ENCODE data around the gene TRIOBP. TPM values are rescaled to one million over a fixed set of nuclear protein-coding genes. Genes with fewer than 3 reads are reported as not detected.

Gene TRIOBP
- total RNA-seq, 2 experiments from 2014 or later = 9.0 to 10.1 TPM

GRCh38 chr22:37686002-37686982 is 10.6 kb upstream of the TRIOBP start, which contains the start of gene NOL12:
NOL12 (plus strand) TSS chr22:37686343; CDS start chr22:37686393, 50 bp downstream.
- H3K27me3 ChIP-seq (ENCODE audit: control insufficient read depth in 1 of 2, insufficient read depth in 2 of 2, low read length in 2 of 2) = no peaks in the 10 kb centered on the region
- TF ChIP-seq CTCF (IDR thresholded peaks at IDR 0.05) = no peak
- intact Hi-C loops (cut with DNase I, micrococcal nuclease) = loop anchor here in 1 of 2 experiments (2.0 to 10.0 kb wide), 3 partner anchors 61 to 201 kb away; partner anchors contain the start of genes ANKRD54 and MFNG
- H3K4me3 Mint-ChIP-seq = peak within 1 kb of the TSS; percentile 90
- no peaks in the 10 kb centered on the region for H3K9me3 Mint-ChIP-seq
- H3K36me3 ChIP-seq (ENCODE audit: insufficient read depth, low read length) = peaks cover 29% of the 10 kb centered on the region
- ATAC-seq (ENCODE audit: poor library complexity) (peak; percentile 92), DNase-seq (peak; percentile 64 to 90 (median 72))
- peaks cover 27% of the 10 kb centered on the region for H3K4me1 Mint-ChIP-seq (ENCODE audit: low read depth)
- H3K4me1 ChIP-seq (ENCODE audit: insufficient read depth, low read length) = peaks cover 38% of the 10 kb centered on the region
- peak within 1 kb of the TSS; percentile 76 for H3K27ac Mint-ChIP-seq
- ChIA-PET POLR2A (interaction anchor here (0.6 to 3.4 kb wide), 15 partner anchors 8 to 267 kb away, joined by 3 to 37 read pairs (median 5); partner anchors contain the start of genes ANKRD54, GGA1, LGALS1 and PDXP), CTCF (interaction anchor here (2.1 to 12.8 kb wide), 2 partner anchors 45 to 79 kb away, joined by 6 to 171 read pairs; partner anchors contain the start of gene SH3BP1)
- no peaks in the 10 kb centered on the region for H3K9me3 ChIP-seq (ENCODE audit: control insufficient read depth in 1 of 2, insufficient read depth in 1 of 2, low read length in 2 of 2)
- peaks cover 34% of the 10 kb centered on the region for H3K36me3 Mint-ChIP-seq (ENCODE audit: low read depth)
- H3K27ac ChIP-seq (ENCODE audit: low read depth in 1 of 2, low read length in 2 of 2) = peak within 1 kb of the TSS; percentile 75 to 80
- H3K27me3 Mint-ChIP-seq = no peaks in the 10 kb centered on the region
- peak within 1 kb of the TSS; percentile 72 for H3K4me3 ChIP-seq (ENCODE audit: low read length)

GRCh38 chr22:37690407-37690806 is 6.4 kb upstream of the TRIOBP start:
- peaks cover 31% of the 10 kb centered on the region for H3K4me1 ChIP-seq (ENCODE audit: insufficient read depth, low read length)
- intact Hi-C loops (cut with DNase I, micrococcal nuclease) = no loop called here
- Mint-ChIP-seq H3K27ac (no peak overlapping the region), H3K4me1 (ENCODE audit: low read depth) (peaks cover 21% of the 10 kb centered on the region), H3K27me3 (no peaks in the 10 kb centered on the region), H3K9me3 (no peaks in the 10 kb centered on the region), H3K36me3 (ENCODE audit: low read depth) (peaks cover 58% of the 10 kb centered on the region), H3K4me3 (peak overlapping the region; percentile 25)
- ChIA-PET POLR2A (no interaction called here), CTCF (interaction anchor here (1.0 kb wide), 1 partner anchor 82 kb away, joined by 3 read pairs; the partner anchor contains the start of gene GGA1)
- no peaks in the 10 kb centered on the region for H3K9me3 ChIP-seq (ENCODE audit: control insufficient read depth in 1 of 2, insufficient read depth in 1 of 2, low read length in 2 of 2)
- H3K4me3 ChIP-seq (ENCODE audit: low read length) = no peak overlapping the region
- no peak for ATAC-seq (ENCODE audit: poor library complexity)
- no peak for TF ChIP-seq CTCF (IDR thresholded peaks at IDR 0.05)
- DNase-seq = no peak
- no peaks in the 10 kb centered on the region for H3K27me3 ChIP-seq (ENCODE audit: control insufficient read depth in 1 of 2, insufficient read depth in 2 of 2, low read length in 2 of 2)
- H3K27ac ChIP-seq (ENCODE audit: low read depth in 1 of 2, low read length in 2 of 2) = no peak overlapping the region
- H3K36me3 ChIP-seq (ENCODE audit: insufficient read depth, low read length) = peaks cover 54% of the 10 kb centered on the region

GRCh38 chr22:37690901-37691504 is 5.8 kb upstream of the TRIOBP start:
- no peak overlapping the region for H3K27ac ChIP-seq (ENCODE audit: low read depth in 1 of 2, low read length in 2 of 2)
- Mint-ChIP-seq H3K4me1 (ENCODE audit: low read depth) (peaks cover 23% of the 10 kb centered on the region), H3K9me3 (no peaks in the 10 kb centered on the region), H3K27ac (no peak overlapping the region), H3K36me3 (ENCODE audit: low read depth) (peaks cover 57% of the 10 kb centered on the region), H3K4me3 (peak overlapping the region; percentile 38), H3K27me3 (no peaks in the 10 kb centered on the region)
- peaks cover 54% of the 10 kb centered on the region for H3K36me3 ChIP-seq (ENCODE audit: insufficient read depth, low read length)
- no peak overlapping the region for H3K4me3 ChIP-seq (ENCODE audit: low read length)
- peaks cover 30% of the 10 kb centered on the region for H3K4me1 ChIP-seq (ENCODE audit: insufficient read depth, low read length)
- intact Hi-C loops (cut with DNase I, micrococcal nuclease) = no loop called here
- no peaks in the 10 kb centered on the region for H3K27me3 ChIP-seq (ENCODE audit: control insufficient read depth in 1 of 2, insufficient read depth in 2 of 2, low read length in 2 of 2)
- POLR2A ChIA-PET = no interaction called here
- no peak for ATAC-seq (ENCODE audit: poor library complexity)
- no peak for DNase-seq
- TF ChIP-seq CTCF (IDR thresholded peaks at IDR 0.05) = no peak
- CTCF ChIA-PET = no interaction called here
- no peaks in the 10 kb centered on the region for H3K9me3 ChIP-seq (ENCODE audit: control insufficient read depth in 1 of 2, insufficient read depth in 1 of 2, low read length in 2 of 2)

Data from CD4-positive, alpha-beta T cell (primary cell).